NOMO-1 treated with DMSO at 0.1 percent for 48 hours (cell line): ENCODE measurements around the gene USP47.

Experiments
- DNase-seq: peaks from one replicate; lab custom pipeline; 2025; ENCODE audit not compliant: unreplicated experiment; lab: John Stamatoyannopoulos, UW

Gene USP47

GRCh38 chr11:11978098-11978637 is 136.4 kb downstream of the USP47 start:
- DNase-seq = no peak

GRCh38 chr11:11978792-11979487 is 137.2 kb downstream of the USP47 start:
- DNase-seq = no peak

- no peak for DNase-seq
Measured at GRCh38 chr11:11979488-11980117, 137.8 kb downstream of the USP47 start.

- no peak for DNase-seq
Measured at GRCh38 chr11:11980200-11980599, 138.4 kb downstream of the USP47 start.

GRCh38 chr11:11980841-11981308 is 139.1 kb downstream of the USP47 start:
- DNase-seq = no peak

GRCh38 chr11:11981364-11981763 is 139.6 kb downstream of the USP47 start:
- no peak for DNase-seq

GRCh38 chr11:11981840-11982239 is 140.1 kb downstream of the USP47 start:
- DNase-seq = no peak

GRCh38 chr11:11982461-11982860 is 140.7 kb downstream of the USP47 start:
- DNase-seq = no peak

GRCh38 chr11:11982975-11983374 is 141.2 kb downstream of the USP47 start:
- DNase-seq = no peak

- DNase-seq = no peak
Measured at GRCh38 chr11:11983427-11983826, 141.7 kb downstream of the USP47 start.

GRCh38 chr11:11984563-11984962 is 142.8 kb downstream of the USP47 start:
- no peak for DNase-seq

GRCh38 chr11:11985016-11985715 is 143.4 kb downstream of the USP47 start:
- no peak for DNase-seq

GRCh38 chr11:11985954-11986949 is 144.5 kb downstream of the USP47 start:
- no peak for DNase-seq

GRCh38 chr11:11987503-11988022 is 145.8 kb downstream of the USP47 start:
- DNase-seq = no peak

- DNase-seq = no peak
Measured at GRCh38 chr11:11988099-11988651, 146.4 kb downstream of the USP47 start.

- no peak for DNase-seq
Measured at GRCh38 chr11:11988681-11989261, 147.0 kb downstream of the USP47 start.

- no peak for DNase-seq
Measured at GRCh38 chr11:11989774-11990744, 148.3 kb downstream of the USP47 start.
